ENCODE data around the gene KIDINS220. TPM values are rescaled to one million over a fixed set of nuclear protein-coding genes. Genes with fewer than 3 reads are reported as not detected.

The KIDINS220 gene
- total and polyA plus RNA-seq, 5 donors, result 17.3 to 39.6 (median 37.4) TPM

- no peak for ATAC-seq
- no peaks in the 10 kb centered on the region for H3K27me3 ChIP-seq (ENCODE audit: control insufficient read depth, insufficient read depth)
- DNase-seq, result no peak
- H3K9me3 ChIP-seq (ENCODE audit: control insufficient read depth, low read length), result no peaks in the 10 kb centered on the region
- intact Hi-C loops (cut with DNase I), result no loop called here
- H3K4me3 ChIP-seq (ENCODE audit: low read length), result no peak overlapping the region
- WGBS, result 52% methylated on average over 7 of the region's 7 CpGs
- no peaks in the 10 kb centered on the region for H3K4me1 ChIP-seq (ENCODE audit: control insufficient read depth, insufficient read depth, low read length)
- no peak overlapping the region for H3K27ac ChIP-seq (ENCODE audit: low read length)
These were observed 144.6 kb downstream of the KIDINS220 start for GRCh38 chr2:8692783-8693156.

DNA sequence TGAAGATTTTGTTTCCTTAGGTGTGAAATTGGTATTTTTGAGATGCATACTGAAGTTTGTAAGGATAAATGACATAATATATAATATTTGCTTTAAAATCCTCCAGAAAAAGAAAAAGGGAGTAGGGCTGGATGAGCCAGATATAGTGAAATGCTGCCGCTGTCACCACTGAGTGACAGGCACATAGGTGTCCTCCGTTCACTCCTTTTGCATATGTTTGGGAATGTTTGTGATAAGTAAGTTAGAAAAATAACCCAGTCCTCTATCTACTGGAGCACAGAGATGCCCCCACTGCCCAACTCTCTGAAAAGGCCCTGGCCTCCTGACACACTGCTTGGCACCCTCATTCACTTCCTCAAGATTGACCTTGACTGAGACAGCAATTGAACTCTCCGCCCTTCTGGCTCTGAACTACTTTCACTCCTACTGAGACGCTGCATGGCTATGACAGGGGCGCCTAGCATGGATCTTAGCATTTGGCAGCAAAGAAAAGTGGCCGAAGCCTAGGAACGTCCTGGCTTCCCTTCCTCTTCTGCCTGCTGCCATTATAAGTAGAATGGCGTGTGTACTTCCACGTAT is 145.5 kb downstream of the KIDINS220 start:
- WGBS, result 90% methylated on average over 9 of the region's 9 CpGs
- Histone ChIP-seq H3K9me3 (ENCODE audit: control insufficient read depth, low read length) (no peaks in the 10 kb centered on the region), H3K27me3 (ENCODE audit: control insufficient read depth, insufficient read depth) (no peaks in the 10 kb centered on the region), H3K4me3 (ENCODE audit: low read length) (no peak overlapping the region), H3K27ac (ENCODE audit: low read length) (no peak overlapping the region), H3K4me1 (ENCODE audit: control insufficient read depth, insufficient read depth, low read length) (no peaks in the 10 kb centered on the region)
- intact Hi-C loops (cut with DNase I), result no loop called here
- DNase-seq (no peak), ATAC-seq (no peak)

DNA sequence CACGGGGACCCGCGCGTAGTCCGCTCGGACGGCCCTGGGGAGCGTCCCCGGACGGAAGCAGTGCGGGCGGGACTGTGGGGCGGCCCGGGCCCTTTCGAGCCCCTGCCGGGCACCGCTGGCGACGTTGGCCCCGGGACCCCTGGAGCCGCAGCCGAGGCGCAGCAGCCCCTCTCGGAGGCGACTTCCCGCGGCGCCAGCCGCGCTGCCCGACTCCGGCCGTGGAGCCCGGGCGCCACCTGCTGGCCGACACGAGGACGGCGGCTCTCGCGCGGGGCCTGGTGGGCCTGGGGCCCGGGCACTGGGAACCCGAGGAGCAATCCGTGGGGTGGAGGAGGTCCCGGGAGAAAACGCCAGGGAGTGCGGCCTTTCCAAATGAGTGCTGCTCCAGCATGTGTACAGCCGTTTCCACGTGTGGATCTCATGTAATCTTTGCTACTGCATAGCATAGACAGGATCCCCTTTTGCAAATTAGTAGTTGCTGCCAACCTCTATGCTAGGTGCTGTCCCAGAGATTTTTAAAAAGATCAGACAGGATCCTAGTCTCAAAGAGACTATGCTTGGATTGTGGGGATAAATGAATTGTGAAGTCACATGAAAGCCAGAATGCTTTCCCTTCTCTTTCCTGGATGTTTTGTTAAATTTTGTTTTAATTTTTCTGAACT is 151.6 kb downstream of the KIDINS220 start:
- DNase-seq, result peak; percentile 66 to 92 (median 92)
- intact Hi-C loops (cut with DNase I), result loop anchor here (5.0 to 10.0 kb wide), 4 partner anchors 161 to 1481 kb away; no protein-coding TSS in a partner anchor
- Histone ChIP-seq H3K27ac (ENCODE audit: low read length) (peak overlapping the region; percentile 26), H3K4me1 (ENCODE audit: control insufficient read depth, insufficient read depth, low read length) (no peaks in the 10 kb centered on the region), H3K4me3 (ENCODE audit: low read length) (peak overlapping the region; percentile 51), H3K27me3 (ENCODE audit: control insufficient read depth, insufficient read depth) (no peaks in the 10 kb centered on the region), H3K9me3 (ENCODE audit: control insufficient read depth, low read length) (no peaks in the 10 kb centered on the region)
- peak; percentile 47 to 52 for ATAC-seq
- under 1% methylated on average over 50 of the region's 50 CpGs for WGBS

DNA sequence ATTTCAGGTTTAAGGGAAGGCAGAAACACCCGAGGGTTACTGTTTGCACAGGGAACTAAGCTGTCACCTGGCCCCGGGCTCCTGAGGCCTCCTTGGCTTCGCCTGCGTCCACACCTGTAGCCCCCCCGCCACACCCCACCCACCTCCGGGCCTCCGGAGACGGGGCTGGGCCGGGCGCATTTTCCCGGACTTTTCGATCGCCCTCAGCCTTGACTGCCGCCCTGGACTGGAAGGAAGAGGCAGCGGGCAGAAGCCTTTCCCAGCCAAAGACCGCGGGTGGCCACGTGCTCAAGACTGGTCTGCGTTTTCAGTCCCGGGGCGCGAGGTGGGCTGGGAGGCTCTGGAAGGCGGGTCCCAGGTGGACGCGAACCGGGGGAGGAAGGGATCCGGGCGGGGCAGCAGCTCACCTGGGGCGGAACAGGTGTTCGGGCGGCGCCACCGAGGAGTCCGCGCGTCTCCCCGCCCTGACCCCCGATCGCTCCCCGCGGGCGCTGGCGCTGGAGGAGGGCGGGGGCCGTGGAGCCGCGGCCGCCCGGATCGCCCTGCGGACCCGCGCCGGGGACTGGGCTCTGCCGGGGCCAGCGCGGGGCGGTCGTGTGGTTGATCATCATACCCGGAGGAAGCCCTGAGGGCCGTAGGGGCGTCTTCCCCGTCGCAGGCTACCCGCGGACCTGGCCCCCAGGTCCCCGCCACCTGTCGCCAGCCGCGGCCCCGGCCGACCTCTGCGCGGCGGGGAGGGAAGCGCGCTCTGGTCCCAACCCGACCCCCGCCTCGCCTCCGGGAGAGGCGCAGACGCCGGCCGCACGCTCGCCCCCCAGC is 152.3 kb downstream of the KIDINS220 start:
- intact Hi-C loops (cut with DNase I), result loop anchor here (5.0 to 10.0 kb wide), 5 partner anchors 158 to 1480 kb away; no protein-coding TSS in a partner anchor
- H3K27ac ChIP-seq (ENCODE audit: low read length), result peak overlapping the region; percentile 26
- under 1% methylated on average over 87 of the region's 87 CpGs for WGBS
- no peaks in the 10 kb centered on the region for H3K4me1 ChIP-seq (ENCODE audit: control insufficient read depth, insufficient read depth, low read length)
- H3K4me3 ChIP-seq (ENCODE audit: low read length), result peak overlapping the region; percentile 51
- ATAC-seq, result peak; percentile 17 to 22
- peak; percentile 70 to 87 (median 86) for DNase-seq
- no peaks in the 10 kb centered on the region for H3K27me3 ChIP-seq (ENCODE audit: control insufficient read depth, insufficient read depth)
- H3K9me3 ChIP-seq (ENCODE audit: control insufficient read depth, low read length), result no peaks in the 10 kb centered on the region

DNA sequence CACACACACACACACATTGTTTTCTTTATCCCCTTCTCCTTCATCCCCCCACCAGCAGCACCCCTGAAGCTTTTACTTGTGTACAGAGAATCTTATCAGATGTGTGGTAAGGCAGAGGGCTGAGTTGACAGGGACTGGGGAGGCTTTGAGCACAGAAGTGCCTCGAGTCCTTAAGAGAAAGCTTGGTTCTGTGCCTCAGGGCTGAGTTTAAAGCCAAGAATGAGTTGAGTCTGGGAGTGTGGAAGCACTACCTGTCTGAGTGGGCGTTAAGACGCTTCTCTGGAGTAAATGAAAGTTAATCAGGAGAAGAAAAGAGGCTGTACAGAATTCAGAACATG is 152.9 kb downstream of the KIDINS220 start:
- DNase-seq, result peak in 1 of 3 donors; percentile 48
- 8% methylated on average over 3 of the region's 3 CpGs for WGBS
- Histone ChIP-seq H3K9me3 (ENCODE audit: control insufficient read depth, low read length) (no peaks in the 10 kb centered on the region), H3K4me1 (ENCODE audit: control insufficient read depth, insufficient read depth, low read length) (no peaks in the 10 kb centered on the region), H3K27me3 (ENCODE audit: control insufficient read depth, insufficient read depth) (no peaks in the 10 kb centered on the region), H3K4me3 (ENCODE audit: low read length) (peak overlapping the region; percentile 51), H3K27ac (ENCODE audit: low read length) (peak overlapping the region; percentile 26)
- ATAC-seq, result no peak
- intact Hi-C loops (cut with DNase I), result loop anchor here in 3 of 4 donors (5.0 to 10.0 kb wide), 4 partner anchors 157 to 1480 kb away; no protein-coding TSS in a partner anchor

DNA sequence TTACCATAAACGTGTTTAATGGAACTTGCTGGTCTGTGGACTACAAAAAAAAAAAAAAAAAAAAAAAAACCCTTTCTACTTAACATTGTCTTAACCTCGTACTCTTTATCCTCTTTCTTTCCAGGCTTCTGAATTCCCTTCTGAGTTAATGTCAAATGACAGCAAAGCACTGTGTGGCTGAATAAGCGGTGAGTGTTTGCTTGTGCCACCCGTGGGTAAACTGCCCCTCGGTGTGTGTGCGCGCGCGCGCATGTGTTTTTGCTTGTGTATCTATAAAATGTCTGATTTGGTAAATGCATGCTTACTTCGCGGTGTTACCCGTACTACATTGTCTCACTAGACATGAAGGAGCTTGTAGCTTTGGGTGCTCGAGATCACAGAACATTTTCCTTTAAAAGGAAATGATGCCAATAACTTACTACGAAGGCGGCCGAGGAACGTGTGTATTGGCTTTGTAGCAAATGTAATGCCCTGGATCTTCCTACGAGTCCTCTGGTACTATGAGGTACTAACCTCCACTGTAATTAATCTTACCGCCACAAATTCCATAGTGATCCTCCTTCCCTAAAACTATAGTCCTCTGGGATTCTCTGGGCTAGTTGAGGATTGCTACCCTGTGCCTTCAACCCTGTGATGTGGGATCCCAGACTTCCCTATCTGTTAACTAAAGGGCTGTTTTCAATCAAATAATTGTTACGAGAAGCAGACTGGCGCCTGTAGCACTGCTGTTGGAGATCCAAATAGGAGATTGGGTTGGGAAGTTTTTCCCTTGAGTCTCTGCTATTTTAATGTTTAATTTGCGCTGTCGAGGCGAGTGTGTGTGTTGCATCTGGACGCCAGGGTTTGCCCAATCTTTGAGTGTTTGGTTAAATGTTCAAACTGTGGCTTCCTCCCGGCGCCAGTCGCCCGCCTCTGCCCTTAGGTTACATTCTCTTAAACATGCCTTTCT is 154.4 kb downstream of the KIDINS220 start:
- intact Hi-C loops (cut with DNase I), result loop anchor here in 3 of 4 donors (5.0 to 10.0 kb wide), 4 partner anchors 156 to 1478 kb away; no protein-coding TSS in a partner anchor
- Histone ChIP-seq H3K27ac (ENCODE audit: low read length) (peak overlapping the region; percentile 90), H3K4me1 (ENCODE audit: control insufficient read depth, insufficient read depth, low read length) (no peaks in the 10 kb centered on the region), H3K27me3 (ENCODE audit: control insufficient read depth, insufficient read depth) (no peaks in the 10 kb centered on the region), H3K9me3 (ENCODE audit: control insufficient read depth, low read length) (no peaks in the 10 kb centered on the region), H3K4me3 (ENCODE audit: low read length) (peak overlapping the region; percentile 98)
- ATAC-seq (no peak), DNase-seq (peak; percentile 46 to 76 (median 71))
- WGBS, result under 1% methylated on average over 30 of the region's 30 CpGs

DNA sequence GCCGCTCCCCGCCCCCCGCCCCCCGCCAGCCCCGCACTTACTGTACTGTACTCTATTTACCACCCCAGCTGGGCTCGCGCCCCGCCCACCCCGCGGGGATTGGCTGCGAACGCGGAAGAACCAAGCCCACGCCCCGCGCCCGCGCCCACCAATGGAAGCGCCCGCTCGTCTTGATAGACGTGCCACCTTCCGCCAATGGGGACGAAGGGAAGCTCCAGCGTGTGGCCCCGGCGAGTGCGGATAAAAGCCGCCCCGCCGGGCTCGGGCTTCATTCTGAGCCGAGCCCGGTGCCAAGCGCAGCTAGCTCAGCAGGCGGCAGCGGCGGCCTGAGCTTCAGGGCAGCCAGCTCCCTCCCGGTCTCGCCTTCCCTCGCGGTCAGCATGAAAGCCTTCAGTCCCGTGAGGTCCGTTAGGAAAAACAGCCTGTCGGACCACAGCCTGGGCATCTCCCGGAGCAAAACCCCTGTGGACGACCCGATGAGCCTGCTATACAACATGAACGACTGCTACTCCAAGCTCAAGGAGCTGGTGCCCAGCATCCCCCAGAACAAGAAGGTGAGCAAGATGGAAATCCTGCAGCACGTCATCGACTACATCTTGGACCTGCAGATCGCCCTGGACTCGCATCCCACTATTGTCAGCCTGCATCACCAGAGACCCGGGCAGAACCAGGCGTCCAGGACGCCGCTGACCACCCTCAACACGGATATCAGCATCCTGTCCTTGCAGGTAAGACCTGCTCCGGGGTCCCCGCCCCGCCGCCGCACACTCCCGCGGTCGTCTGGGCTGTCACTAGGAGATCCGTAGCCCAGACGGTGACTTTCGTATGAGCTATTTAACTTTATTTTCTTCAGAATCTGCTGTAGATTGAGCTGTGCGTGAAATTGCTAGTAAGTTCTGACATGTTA is 155.4 kb downstream of the KIDINS220 start, which contains the start of gene ID2:
TSS of gene ID2 (plus strand) at position 271 of the 907 bp plus-strand sequence. CDS start at position 381, 110 bp downstream.
- no peaks in the 10 kb centered on the region for H3K4me1 ChIP-seq (ENCODE audit: control insufficient read depth, insufficient read depth, low read length)
- peak; percentile 76 to 80 for ATAC-seq
- WGBS, result under 1% methylated on average over 67 of the region's 70 CpGs
- H3K27me3 ChIP-seq (ENCODE audit: control insufficient read depth, insufficient read depth), result no peaks in the 10 kb centered on the region
- DNase-seq, result peak; percentile 100
- intact Hi-C loops (cut with DNase I), result loop anchor here in 3 of 4 donors (5.0 to 10.0 kb wide), 4 partner anchors 155 to 1477 kb away; no protein-coding TSS in a partner anchor
- H3K27ac ChIP-seq (ENCODE audit: low read length), result peak within 1 kb of the TSS; percentile 95
- no peaks in the 10 kb centered on the region for H3K9me3 ChIP-seq (ENCODE audit: control insufficient read depth, low read length)
- peak within 1 kb of the TSS; percentile 98 for H3K4me3 ChIP-seq (ENCODE audit: low read length)

DNA sequence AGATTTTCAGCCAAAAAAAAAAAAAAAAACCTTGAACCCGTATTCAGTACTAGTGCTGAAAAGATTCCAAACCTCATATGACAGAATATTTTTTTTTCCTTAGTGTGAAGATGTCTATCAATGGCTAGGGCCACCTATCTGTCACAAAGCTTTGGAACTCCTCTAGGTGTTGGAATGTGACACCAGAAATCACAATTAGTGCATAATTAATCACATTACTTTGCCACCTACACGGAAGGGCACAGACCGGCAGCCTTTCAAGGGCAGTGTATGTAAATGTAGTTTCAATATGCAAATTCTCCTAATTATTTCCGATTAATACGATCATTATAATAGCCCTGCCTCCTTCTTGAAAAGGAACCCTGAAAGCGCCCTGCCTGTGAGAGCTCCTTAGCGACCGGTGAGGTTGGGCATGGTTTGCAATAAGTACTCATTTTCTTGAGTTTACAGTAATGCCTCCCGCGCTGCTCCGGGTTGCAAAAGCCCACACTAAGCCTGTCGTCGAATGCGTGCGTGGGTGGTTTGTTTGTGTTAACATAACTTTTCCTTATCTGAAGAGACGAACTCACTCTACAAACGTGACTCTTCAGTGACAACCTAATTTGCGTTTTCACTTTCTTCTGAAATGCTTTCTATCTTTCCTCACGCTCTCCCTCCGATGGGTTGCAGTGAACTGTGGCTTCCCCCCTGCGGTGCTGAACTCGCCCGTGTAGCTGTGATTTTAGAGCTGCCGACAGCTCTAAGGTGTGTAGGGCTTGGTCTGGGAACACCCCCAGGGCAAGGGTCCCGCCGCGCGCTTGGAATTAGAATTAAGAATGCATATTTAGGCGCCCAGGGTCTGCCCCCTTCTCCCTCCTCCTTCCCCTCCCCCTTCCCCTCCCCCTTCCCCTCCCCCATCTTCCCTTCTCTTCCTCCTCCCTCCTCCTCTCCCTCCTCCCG is 156.3 kb downstream of the KIDINS220 start:
- H3K27me3 ChIP-seq (ENCODE audit: control insufficient read depth, insufficient read depth), result no peaks in the 10 kb centered on the region
- under 1% methylated on average over 30 of the region's 30 CpGs for WGBS
- ATAC-seq (no peak), DNase-seq (peak; percentile 71 to 84 (median 74))
- H3K4me1 ChIP-seq (ENCODE audit: control insufficient read depth, insufficient read depth, low read length), result no peaks in the 10 kb centered on the region
- no peaks in the 10 kb centered on the region for H3K9me3 ChIP-seq (ENCODE audit: control insufficient read depth, low read length)
- intact Hi-C loops (cut with DNase I), result loop anchor here in 3 of 4 donors (5.0 to 10.0 kb wide), 4 partner anchors 154 to 1476 kb away; no protein-coding TSS in a partner anchor
- peak overlapping the region; percentile 82 for H3K4me3 ChIP-seq (ENCODE audit: low read length)
- peak overlapping the region; percentile 95 for H3K27ac ChIP-seq (ENCODE audit: low read length)

Measured in right cardiac atrium (tissue), 5 donors.